Fibroblast of the conjunctiva (primary cell): ENCODE measurements around the gene IDI1.
"Not testable (repeated sequence)": the region's sequence is repeated elsewhere in the genome, so short reads cannot be mapped to it uniquely, and the experiment has no call there.

Source experiments
- DNase-seq: peaks from one replicate; pipeline ENCODE4 v3.0.0-alpha.2; 2010; ENCODE audit warnings: low read depth

Gene IDI1

DNA sequence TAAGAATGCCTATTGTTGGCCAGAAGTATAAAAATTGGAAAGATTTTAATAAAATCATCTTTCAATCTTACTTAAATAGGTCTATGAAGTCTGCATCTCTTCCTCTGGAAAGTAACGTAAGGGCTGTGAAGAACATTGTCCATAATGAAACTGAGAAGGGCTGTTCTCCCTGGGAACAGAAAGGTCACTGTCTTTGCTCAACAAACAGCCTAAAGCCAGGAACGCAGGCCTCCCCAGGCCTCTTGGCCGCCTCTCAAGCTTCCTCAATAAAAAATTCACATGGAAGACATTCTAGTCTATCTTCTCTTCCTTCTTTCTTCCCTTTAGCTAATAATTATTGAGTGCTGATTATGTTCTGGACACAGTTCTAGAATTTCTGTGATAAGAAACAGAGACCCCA is 14.2 kb downstream of the IDI1 start:
- no peak for DNase-seq

DNA sequence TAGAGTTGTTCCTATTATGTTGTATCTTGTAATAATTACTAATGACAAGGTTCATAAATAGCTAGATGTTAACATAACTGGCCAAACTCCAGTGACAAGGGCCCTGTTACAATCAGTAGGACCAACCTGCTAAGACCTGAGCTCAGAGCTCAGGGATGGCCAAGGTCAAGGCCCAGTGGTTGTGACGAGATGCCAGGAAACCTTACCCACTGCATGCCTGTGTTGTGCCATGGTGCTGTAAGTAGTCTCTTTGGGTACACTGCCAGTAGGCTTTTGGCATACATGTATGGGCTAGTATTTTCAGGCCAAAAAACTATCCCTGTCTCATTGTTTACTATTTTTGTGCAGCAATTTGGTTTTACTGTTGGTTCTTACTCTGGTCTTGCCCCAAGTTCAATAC is 15.3 kb downstream of the IDI1 start:
- no peak for DNase-seq

DNA sequence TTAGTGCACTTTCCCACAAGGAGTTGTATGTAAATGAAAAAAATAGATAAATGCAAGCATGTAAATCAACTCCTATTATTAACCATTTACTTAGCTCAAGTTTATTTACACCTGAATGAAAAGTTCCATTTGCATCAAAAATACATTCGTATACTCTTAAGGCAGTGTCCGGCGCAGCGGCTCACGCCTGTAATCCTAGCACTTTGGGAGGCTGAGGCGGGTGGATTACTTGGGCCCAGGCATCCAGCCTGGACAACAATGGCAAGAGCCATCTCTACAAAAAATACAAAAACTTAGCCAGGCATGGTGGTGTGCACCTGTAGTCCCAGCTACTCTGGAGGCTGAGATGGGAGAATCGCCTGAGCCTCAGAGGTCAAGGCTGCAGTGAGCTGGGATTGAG is 19.1 kb downstream of the IDI1 start:
- no peak for DNase-seq

DNA sequence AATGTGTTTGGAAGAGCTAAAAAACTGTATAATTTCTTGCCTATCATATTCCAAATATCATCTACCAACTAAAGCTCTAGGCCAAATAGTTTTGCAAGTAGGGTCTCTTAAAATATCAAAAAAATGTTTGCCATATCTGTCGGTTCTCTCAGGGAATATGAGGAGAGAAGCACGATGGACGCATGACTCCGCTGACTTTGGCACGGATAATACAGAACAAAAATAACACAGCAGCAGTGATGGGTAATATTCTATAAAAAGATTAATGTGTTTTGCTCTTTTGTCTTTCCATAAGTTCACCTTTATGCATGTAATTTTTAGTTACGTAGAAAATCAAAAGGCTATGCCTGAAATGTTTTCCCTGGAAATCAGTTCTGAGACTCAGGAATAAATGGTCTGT is 22.3 kb downstream of the IDI1 start:
- DNase-seq, result no peak

DNA sequence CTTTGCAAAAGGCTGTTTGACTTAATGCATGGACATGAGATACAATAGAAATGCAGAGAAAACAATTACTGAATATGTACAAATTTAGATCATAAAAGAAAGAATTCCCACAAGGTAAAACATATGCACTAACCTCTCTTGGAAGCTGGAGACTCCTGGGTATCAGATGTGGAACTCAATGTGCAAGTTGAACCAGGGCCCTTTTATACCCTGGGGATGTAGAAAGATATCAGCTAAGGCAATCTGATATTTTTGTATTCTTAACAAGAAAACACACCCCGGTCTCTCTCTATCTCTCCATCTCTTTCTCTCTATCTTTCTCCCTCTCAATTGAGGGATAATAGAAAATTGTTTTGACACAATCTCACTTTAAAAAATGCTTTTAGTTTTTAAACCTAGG is 23.2 kb downstream of the IDI1 start, which contains the start of gene IDI2:
Gene IDI2 (minus strand): TSS at position 177 of the 400 bp plus-strand sequence. CDS start 1,136 bp downstream, outside the sequence.
- no peak for DNase-seq

DNA sequence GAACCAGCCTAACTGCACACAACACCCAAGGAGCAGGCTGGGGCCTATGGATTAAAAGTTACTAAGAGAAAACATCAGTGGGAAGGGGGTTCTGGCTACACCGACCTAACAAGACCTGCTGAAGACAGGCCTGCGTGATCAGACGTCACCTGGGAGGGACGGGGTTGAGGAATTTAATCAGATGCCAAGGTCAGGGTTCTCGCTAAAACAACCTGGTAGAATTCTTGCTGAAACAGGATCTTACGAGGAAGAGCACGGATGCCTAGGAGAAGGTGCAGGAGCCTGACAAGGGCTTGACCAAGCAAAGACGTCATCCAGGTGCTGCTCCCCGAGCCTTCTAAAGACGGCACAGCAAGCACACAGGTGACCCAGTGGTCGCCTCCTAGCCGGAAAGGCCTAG is 24.8 kb downstream of the IDI1 start:
- no peak for DNase-seq

DNA sequence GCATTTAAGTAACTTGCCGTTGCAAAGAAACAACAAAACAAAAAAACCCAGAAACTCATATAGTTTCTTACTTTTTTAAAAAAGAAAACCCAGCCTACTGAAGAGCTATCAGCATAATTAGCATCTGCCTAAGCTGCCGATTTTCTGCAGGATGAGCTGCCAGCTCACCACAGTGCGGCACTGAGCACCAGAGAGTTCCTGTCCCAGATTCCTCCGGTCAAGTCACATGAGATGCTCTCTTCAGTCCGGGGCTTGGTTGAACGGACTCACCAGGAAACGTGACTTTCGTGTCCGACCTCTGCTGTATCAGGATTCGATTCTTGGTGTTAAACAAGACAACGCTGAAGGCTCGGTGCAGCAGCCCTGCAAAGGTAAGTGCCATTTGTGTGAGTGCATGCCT is 26.5 kb downstream of the IDI1 start:
- DNase-seq, result no peak

DNA sequence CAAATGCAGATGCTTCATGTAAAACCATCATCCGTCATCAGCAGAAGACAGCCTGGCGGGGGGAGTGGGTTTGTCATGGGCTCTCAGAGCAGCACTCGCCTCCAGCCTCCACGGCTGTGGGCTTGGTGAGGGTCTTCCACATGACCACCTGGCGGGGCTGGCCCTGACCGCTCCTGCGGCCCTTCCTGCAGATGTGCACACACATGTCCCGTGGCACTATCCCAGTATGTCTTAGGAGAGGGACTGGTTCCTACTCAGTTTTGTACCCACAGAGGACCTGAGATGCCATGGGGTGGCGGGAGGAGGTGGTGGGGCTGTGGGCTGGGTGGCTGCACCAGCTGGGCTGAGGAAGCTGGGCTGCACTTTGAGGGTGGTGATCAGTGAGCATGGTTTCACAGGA is 28.0 kb downstream of the IDI1 start:
- DNase-seq, result no peak

DNA sequence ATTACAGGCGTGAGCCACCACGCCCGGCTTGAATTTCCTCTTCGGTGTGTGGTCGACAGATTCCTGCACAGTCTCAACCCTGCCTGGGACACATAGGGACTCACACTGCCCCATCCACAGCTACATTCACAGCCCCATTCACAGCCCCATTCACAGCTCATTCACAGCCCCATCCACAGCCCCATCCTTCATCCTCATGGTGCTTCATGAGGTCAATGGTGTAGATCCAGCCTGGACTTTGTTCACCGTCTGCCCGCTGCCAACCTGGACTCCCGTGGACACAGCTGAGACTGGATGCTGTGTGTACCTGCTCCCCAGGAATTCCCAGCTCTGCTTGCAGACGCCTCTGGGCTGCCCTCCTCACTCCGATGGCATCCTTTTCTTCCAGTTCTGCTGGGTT is 28.5 kb downstream of the IDI1 start:
- DNase-seq, result no peak

DNA sequence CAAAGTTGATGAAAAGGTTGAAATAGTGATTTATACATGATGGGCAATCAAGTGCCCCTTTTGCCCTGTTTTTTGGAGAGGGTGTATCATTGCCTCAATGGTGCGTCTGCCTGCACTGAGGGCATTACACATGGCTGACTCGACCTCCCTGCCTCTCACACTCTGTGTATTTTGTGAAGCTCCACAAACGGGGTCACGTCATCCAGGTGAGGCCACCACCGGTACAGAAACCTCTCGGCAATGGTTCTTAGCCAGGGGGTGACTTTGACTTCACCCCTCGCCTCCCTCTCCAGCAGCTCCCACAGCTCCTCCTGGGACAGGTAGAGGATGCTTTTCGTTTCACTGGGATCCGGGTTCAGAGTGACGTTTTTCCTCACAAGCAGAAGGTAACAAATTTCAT is 29.6 kb downstream of the IDI1 start:
- no peak for DNase-seq

DNA sequence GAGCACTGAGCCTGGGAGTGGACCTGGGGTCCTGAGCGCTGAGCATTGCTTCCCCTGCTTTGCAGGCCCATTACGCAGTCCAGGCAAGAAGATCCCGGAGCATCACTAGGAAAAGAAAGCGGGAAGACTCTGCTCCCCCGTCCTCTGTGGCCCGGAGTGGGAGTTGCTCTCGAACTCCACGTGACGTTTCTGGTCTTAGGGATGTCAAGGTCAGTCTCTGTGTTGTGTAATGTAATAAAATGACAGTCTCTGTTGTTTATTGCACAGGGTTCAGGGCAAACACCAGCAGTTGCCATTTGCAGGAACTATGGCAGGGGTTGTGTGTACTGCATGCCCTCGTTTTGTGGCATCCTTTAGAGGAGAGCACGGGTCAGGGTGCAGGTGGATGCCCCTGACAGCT is 33.2 kb downstream of the IDI1 start:
- DNase-seq, result no peak

DNA sequence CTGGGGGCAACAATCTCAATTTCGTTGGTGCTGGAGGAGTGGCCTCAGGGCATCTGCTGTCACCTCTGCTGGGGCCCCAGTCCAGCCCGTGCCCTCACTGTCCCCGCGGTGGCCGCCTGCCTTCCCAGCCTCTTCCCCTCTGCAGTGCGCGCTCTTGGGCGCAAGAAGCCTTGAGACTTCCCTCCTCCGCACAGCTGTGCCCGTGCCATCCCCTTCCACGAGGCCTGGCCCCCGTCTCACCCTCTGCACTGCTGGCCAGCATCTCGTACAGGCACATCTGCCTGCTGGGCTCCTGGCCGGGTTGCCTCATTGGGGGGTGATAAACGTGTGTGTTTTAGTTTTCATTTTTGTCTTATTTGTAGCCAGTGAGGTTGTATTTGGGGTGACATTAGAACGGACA is 37.2 kb downstream of the IDI1 start:
- DNase-seq, result no peak

DNA sequence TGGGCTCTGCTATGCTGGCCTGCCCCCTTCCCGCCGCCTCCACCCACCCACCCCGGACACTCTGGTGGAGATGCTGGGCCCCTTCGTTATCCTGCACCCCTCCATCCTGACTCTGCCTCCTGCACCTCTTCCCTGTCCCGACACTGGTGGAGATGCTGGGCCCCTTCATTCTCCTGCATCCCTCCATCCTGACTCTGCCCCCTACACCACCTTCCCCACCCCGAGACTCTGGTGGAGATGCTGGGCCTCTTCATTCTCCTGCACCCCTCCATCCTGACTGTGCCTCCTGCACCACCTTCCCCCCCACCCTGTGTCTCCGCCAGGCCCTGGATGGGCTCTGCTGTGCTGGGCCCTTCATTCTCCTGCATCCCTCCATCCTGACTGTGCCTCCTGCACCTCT is 38.2 kb downstream of the IDI1 start:
- no peak for DNase-seq

DNA sequence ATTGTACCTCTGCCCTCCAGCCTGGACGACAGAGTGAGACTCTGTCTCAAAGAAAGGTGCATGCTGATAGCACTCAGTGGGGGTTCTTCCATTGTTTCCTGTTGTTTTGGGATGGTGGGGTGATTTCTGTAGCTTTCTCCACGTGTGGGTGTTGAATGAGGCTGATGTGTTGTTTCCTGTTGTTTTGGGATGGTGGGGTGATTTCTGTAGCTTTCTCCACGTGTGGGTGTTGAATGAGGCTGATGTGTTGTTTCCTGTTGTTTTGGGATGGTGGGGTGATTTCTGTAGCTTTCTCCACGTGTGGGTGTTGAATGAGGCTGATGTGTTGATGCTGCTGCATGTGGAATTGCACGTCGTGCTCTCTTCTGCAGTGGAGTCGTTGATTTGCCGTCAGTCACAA is 39.0 kb downstream of the IDI1 start:
- not testable (repeated sequence) for DNase-seq

DNA sequence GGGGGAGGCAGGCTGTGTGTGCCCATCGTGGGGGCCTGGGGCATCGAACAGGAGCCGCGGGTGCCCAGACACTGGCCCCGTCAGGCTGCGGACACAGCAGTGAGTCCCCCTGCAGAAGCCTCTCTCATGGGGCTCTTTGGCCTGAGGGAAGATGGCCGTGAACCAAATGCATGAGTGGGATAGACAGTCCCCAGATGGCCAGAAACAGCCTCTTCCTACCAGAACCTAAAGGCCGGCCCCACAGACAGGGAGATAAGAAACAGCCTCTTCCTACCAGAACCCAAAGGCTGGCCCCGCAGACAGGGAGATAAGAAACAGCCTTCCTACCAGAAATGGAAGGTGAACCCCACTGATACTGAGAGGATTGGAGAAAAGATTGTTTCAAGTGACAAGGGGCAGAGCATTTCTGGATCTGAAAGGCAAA is 39.8 kb downstream of the IDI1 start:
- no peak for DNase-seq

DNA sequence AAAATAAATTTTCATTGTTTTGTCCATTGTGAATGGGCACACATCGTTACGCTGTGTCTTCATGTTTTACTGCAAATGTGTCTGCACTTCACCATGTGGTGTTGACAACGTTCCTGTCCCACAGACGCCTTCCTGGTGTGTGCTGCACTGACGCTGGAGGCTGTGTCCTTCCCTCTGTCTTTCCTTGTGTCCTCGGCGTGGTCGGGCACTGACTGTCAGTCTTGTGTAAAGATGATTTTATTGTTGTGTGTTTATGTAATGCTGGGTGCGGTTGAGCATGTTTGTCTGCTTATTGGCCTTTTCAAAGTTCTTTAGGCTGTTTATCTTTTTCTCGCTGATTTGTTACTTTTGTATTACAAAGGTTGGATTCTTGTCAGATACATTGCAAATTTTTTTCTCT is 41.3 kb downstream of the IDI1 start:
- DNase-seq, result no peak

DNA sequence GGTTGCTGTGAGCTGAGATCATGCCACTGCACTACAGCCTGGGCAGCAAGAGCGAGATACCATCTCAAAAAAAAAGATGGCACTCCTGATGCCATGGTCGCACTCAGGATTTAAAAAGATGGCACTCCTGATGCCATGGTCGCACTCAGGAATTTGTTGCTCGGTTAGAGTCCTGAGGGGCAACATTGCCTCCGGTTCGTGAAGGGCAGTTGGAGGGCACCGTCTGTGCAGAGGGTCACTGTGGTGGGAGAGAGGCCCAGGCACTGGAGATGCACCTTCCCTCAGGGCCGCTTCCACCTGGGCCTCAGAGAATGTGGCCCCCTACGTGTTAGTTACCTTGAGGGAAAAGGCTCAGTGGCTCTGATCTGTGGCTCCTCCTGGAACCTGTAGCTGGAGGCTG is 42.3 kb downstream of the IDI1 start:
- DNase-seq, result no peak

DNA sequence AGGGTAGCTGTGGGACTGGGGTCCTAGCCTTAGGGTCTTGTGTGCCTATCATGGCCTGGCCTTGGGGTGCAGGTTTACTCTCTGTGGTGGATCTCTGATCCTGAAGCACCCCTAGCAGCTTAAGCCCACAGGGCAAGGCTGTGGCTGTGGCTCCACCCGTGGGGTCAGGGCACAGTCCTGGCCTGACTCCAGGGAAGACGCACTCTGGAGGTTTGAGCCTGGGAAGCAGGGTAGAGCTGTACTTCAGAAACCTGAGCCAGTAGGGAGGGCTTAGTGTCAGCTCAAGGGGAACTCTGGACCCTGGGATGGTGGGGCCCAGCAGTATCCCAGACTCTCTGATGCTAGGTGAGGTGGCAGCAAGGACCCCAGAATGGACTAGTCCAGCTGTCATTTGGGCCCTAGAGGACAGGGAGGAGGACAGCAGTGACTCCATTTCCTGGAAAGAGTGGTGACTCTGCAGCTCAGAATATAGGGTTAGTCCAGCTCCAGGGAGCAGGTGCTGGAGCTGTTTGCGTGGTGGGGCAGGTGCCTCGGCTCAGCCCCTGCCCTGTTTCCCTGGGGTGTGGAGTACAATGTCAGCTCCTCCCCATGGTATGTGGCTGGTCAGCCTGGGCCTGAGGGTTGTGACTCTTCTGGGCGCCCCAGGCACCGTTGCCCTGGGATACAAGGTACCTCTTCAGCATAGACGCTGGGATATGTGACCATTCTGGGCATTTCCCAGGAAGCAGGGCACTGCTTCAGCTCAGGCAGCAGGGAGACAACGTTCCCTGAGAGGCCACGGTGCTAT is 44.8 kb downstream of the IDI1 start:
- no peak for DNase-seq

DNA sequence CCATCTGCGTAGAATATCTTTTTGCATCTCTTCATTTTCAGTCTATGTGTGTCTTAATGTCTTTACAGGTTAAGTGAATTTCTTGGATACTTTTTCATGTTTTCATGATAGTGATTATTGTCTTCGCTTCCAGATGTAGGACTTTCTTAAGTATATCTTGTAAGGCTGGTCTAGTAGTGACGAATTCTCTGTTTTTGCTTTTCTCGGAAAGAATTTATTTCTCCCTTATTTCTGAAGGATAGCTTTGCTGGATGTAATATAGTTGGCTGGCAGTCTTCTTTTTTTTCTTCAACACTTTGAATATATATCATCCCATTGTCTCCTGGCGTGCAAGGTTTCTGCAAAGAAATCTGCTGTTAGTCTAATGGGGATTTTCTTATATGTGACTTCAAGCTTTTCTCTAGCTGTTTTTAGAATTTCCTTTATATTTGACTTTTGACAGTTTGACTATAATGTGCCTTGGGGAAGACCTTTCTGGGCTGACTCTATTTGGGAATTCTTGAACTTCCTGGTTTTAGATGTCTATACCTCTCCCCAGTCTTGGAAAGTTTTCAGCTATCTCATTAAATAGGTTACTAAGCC is 46.4 kb downstream of the IDI1 start:
- DNase-seq, result no peak

DNA sequence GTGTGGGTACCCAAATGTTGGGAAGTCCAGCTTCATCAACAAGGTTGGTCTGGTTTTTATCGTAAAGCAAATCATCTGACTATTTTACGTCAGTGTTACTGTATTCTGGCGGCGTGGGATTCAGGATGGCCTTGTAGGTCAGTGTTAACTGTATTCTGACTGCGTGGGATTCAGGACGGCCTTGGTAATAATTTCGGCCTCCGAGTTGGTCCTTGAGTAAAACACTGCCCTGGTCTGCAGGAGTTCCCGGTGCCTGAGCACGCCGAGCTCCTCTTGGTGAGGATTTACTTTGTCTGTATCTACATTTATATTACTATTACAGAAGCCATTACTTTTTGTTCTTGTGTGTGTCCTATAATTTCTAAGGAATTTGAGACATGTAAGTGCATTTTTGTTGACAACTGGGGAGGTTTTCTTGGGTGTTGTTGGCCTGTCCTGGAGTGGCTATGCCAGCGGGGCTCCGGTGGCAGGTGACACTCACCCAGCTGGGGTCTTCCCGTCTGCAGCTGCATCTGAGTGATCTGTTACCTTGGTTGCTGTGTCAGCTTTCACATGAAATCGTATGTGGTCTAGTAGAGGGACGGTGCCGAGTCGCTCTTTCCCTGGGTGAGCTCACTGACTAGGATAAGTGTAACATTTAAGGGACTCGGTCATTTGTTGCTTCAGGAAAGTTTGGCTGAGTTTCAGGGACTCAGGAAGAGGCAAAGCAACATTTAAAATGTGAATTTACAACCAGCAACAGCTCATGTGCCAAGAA is 51.5 kb downstream of the IDI1 start:
- no peak for DNase-seq

DNA sequence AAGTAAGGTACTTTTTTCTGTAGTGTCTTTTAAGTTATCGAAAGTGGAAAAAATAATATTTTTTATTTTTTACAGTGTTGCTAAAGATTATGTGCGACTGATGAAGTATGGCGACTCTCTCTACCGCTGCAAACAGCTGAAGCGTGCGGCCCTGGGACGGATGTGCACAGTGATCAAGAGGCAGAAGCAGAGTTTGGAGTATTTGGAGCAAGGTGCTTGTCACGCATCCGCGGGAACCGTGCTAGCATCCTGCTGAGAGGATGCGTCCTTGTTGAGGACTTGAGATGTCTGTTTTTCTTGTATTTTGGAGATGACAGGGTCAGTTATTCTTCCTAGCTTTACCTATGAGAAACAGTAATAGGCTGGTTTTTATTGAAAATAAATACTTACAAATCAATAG is 52.9 kb downstream of the IDI1 start:
- DNase-seq, result no peak

DNA sequence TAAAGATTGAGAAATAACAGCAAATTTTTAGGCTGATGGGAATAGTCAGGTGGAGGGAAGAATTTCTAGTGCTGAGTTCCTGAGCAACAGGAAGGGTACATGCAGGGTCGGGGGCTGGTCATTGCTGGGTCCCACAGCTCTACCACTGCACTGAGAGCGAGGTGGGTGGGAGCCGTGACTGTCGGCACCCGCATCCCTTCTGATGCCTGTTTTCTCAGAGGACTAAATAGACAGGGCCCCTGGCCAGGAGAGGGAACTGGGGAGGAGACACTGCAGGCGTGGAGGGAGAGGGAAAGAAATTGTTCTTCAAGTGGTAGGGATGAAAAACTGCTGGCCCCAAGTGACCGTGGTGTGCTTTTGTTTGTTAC is 53.4 kb downstream of the IDI1 start:
- DNase-seq, result no peak

DNA sequence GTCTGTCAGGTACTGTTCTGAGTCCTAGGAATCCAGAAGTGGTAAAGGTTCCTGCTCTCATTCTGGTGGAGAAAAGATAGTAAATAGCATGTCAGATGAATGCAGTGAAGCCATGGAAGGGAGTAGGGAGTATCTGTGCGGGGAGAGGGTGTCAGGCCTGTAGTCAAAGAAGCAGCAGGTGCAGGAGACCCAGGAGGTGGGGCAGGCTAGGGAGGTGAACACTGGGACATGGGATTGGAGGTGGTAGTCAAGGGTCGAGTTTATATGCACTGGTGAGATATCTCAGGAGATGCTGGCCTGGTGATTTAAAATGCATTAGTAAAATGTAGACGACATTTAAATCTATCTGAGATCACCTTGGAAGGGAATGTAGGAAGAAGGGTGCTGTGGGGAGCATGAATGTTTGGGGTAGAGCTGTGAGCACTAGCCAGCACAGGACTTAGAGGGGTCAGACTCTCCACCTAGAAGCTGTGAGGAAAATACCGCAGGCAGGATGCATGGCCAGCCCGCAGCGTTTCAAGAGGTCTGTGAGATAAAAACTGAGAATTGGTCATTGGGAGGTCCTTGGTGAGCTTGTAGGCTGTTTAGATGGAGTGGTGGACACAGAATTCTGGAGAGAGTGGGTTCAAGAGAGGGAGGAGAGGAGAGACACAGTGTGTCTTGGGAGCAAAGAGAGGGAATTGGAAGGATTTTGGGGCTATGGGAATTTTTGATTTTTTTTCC is 53.9 kb downstream of the IDI1 start:
- DNase-seq, result no peak
